Ecto neural progenitor cell (in vitro differentiated cells): ENCODE results near the gene C1GALT1C1L.
"Not testable (repeated sequence)": the region's sequence is repeated elsewhere in the genome, so short reads cannot be mapped to it uniquely, and the experiment has no call there.

ENCODE experiments used
- DNase-seq: peaks from one replicate; pipeline ENCODE4 v3.0.0-alpha.2; 2018; ENCODE audit warnings: low spot score

Gene C1GALT1C1L

DNA sequence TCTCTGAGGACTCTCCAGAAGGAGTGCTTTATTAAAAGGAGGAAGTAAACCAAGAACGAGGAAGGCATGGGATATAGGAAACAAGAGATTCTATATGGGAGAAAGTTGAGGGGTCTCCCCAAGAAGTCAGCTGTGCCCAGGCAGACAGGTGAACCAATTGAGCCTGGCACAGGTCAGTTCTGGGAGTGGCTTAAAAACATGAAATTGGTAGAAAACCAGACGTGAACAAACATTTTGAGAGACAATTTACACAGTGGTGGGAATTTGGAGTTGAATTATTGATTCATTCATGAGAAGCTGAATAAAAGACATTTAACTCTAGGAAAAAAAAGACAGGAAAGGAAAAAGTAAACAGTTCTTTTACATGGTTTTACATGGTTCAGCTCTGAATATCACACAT is 22.7 kb downstream of the C1GALT1C1L start:
- DNase-seq = no peak

DNA sequence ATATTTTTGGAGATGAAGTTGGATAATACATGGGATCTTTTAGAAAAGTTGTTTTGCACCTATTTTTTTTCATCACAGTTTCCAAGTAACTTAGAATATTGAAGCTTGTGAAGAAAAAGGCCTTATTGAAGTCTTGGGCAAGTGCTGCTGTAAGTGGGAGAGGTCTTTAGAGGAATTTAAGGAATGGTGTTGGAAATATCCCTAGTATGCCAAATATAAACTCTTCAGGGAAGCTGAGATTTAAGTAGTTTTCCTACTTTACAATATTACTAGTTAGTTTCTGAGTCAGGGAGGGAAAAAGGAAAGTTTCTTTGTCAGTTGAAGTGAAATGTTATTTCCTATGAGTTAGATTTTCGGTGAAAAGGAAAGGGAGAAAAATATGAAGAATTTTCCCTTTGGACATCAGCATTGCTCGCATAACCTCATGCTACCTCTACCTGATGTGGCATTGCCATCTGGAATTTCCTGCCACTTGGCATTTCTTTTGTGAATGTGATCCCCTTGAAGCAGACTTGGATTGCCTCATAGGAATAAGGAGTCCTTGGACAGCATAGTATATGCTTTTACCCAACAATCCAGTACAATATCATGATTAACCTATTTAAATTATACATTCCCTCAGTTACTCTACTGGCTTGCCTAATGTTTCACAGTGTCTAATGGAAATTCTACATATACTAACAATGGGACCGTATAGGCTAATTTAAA is 27.1 kb downstream of the C1GALT1C1L start:
- no peak for DNase-seq

DNA sequence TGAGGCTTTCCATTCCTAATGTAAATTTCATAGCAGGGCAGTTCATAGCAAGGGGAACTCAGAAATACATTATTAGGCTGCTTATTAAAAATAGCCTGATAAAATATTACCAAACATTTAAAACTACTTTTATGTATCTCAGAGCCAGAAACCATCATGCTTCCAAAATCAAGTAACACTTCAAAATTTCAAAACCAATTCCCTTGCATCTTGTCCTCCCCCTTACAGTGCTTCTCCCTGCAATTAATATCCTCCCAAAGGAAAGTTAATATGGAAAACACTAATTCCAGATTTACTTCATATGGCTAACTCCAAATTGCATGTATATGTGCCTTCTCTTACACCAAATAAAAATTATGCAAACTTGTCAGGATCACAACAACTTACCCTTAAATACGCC is 32.5 kb downstream of the C1GALT1C1L start:
- no peak for DNase-seq

DNA sequence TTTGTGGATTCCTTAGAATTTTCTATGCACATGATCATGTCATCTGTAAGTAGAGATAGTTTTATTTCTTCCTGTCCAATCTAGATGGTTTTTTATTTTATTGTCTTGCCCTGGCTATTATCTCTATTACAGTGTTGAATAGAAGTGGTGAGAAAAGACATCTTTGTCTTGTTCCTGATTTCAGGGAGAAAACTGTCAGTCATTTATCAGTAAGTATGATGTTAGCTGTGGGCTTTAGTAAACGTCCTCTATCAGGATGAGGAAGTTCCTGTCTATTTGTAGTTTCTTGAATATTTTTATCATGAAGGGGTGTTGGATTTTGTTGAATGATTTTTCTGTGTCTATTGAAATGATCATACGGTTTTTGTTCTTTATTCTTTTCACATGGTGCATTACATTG is 33.9 kb downstream of the C1GALT1C1L start:
- no peak for DNase-seq

DNA sequence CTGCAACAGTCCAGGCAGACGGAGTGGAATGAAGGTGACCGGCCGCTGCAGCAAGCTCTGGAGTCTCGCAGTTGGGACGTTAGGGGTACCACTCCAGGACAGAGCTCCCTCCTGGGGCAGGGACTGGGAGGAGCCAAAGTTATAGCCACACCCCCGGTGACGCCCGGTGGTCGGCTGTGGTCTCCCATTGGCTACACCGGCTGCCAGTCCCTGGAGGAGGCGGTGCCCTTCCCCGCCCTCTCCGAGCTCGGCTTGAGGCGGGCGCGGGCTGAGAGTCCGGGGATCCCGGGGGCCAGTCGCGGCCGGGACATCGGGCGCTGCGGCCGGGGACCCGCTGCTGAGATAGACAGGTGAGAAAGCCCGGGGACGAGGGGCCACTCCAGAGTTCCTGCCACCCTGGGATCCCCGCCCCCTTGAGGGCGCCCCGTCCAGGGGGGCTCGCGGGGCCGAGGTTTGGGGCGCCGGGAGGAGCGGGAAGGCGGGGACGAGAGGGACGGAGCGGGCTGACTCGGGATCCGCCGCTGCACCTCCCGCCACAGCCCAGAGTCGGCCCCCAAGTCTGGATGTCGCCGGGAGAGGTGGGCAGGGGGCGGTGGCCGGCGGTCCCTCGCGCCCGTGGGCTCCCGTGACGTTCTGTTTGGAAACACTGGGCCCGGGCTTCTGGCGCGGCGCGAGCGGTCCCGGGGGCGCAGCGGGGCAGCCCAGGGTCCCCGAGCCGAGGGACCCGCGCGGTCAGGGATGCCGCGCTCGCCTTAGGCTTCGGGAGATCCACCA is 39.0 kb downstream of the C1GALT1C1L start, which contains the start of gene PLEKHH2:
TSS of gene PLEKHH2 (plus strand) at position 231 of the 774 bp plus-strand sequence. CDS start 7,414 bp downstream, outside the sequence.
- DNase-seq = peak; percentile 96

DNA sequence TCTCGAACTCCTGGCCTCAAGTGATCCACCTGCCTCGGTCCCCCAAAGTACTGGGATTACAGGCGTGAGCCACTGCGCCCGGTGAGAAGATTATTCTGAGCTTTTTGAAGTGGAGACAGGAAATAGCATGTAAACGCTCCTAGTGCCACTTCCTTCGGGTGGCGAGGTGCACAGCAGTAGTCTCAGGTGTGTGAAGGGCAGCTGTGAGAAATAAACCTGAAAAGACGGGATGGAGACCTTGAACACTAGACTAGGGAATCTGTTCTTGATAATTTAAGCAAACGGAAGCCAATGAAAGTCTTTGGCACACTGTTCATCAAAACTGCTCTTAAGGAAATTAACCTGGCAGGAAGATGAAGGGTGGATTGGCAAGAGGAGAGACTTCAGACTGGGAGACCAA is 39.6 kb downstream of the C1GALT1C1L start:
- DNase-seq = no peak

DNA sequence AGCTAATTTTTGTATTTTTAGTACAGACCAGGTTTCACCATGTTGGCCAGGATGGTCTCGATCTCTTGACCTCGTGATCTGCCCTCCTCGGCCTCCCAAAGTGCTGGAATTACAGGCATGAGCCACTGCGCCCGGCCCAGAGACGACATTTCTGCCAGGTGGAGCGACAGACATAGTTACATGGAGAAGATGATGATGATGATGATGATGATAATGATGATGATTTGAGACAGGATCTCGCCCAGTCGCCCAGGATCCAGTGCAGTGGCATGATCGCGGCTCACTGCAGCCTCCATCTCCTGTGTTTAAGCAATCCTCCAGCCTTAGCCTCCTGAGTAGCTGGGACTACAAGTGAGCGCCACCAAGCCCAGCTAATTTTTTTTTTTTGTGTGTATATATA is 40.1 kb downstream of the C1GALT1C1L start:
- DNase-seq = not testable (repeated sequence)

DNA sequence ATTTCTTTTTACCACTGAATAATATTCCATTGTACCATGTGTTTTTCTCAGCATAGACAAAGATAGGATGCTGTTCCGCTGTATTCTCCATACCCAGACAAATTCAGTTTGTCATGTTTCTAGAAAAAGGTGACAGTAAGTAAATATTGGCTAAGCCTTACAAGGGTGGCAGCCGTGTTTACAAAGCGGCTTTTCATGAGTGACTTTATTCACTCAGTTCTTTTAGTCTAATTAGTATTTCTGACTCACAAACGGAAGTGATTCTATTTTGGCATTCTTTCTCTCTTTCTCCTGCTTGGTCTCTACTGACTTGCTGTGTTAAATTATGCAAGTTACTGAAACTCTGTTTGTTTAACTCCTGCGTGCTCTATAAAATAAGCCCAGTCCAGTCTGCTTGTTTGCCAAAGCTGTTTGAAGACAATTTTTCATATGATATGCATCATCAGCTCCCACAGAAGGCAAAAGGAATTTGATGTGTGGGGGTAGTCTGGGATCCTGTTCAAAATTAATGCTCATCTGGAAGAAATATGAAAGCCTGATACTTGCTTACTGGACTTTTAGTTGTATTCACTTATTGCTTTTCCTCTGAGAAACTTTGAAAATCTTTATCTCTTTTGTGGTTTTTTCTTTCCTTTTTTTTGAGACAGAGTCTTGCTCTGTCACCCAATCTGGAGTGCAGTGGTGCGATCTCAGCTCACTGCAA is 41.5 kb downstream of the C1GALT1C1L start:
- DNase-seq = no peak

DNA sequence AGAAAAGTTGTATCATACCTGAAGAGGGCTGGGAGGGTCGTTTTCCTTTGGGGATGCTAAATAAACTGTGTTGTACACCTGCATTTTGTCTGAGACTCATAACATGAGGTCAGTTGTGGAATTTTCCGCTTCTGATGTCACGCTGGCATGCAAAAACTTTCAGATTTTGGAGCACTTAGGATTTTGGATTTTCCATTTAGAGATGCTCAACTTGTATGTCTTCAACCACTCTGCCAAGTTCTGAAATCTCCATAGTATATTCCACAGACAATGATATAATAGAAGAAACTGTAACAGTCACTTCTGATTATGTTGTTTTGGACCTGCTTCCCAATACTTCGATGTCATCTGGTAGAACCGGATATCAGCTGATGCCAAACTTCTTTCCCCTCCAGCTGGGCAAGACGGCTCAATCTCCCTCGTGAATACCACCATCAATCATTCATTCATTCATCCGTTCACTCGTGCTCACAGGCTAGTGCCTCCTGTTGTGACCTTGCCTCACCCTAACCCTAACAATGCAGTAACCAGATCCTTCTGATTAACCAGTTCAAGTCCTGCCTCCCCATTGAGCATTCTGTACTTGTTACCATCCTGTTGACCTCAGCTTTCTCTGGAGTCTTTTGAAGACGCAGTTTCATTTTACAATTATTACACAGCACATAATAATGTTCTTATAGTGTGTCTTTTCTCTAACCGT is 44.5 kb downstream of the C1GALT1C1L start:
- DNase-seq = no peak
